SK-N-SH (cell line): Measurements from ENCODE around the gene EFCAB6.

Source experiments
- EP300 ChIP-seq, 2 experiments: IDR thresholded peaks; 2 replicates each; pipeline versions ENCODE4 v1.4.0 to v1.6.1; 2012; ENCODE audit warnings: borderline replicate concordance in 1 of 2, low read depth in 1 of 2, low read length in 1 of 2
- NFIC ChIP-seq: IDR thresholded peaks from 2 replicates; pipeline ENCODE4 v1.4.0; 2012; ENCODE audit warnings: borderline replicate concordance
- POLR2AphosphoS5 ChIP-seq: IDR thresholded peaks from 2 replicates; pipeline ENCODE4 v1.6.1; 2012; ENCODE audit warnings: low read depth, low read length
- RXRA ChIP-seq: IDR thresholded peaks from 2 replicates; pipeline ENCODE4 v1.4.0; 2012; ENCODE audit warnings: low read depth, mild to moderate bottlenecking, borderline replicate concordance
- SIN3A ChIP-seq: IDR thresholded peaks from 2 replicates; pipeline ENCODE4 v1.6.1; 2012; ENCODE audit warnings: low read depth, mild to moderate bottlenecking, low read length, moderate library complexity, borderline replicate concordance
- TCF12 ChIP-seq: IDR thresholded peaks from 2 replicates; pipeline ENCODE4 v1.4.0; 2012
- TF ChIP-seq, protein P1 (sequence below): fragments of 200-600 bp; sonication (generic); IDR thresholded peaks from 2 replicates; pipeline ENCODE4 v1.6.1; 2017; ENCODE audit warnings: antibody characterized with exemption, mild to moderate bottlenecking, moderate library complexity
- TF ChIP-seq, protein P2 (sequence below): IDR thresholded peaks from 2 replicates; pipeline ENCODE4 v1.4.0; 2012; ENCODE audit warnings: low read depth, borderline replicate concordance

DNA sequence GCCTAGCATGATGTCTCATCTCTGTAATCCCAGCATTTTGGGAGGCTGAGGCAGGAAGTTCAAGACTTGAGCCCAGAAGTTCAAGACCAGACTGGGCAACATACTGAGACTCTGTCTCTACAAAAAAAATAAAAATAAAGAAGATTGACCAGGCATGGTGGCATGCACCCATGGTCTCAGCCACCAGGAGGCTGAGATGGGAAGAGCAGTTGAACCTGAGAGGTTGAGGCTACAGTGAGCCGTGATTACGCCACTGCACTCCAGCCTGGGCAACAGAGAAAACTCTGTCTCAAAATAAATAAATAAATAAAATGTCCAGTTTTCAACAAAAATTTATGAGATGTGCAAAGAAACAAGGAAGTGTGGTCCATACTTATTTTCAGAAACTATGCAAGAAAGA is 28.3 kb downstream of the EFCAB6 start:
- TF ChIP-seq POLR2AphosphoS5: no peak
- no peak for TF ChIP-seq RXRA
- TF ChIP-seq, protein P1, sequence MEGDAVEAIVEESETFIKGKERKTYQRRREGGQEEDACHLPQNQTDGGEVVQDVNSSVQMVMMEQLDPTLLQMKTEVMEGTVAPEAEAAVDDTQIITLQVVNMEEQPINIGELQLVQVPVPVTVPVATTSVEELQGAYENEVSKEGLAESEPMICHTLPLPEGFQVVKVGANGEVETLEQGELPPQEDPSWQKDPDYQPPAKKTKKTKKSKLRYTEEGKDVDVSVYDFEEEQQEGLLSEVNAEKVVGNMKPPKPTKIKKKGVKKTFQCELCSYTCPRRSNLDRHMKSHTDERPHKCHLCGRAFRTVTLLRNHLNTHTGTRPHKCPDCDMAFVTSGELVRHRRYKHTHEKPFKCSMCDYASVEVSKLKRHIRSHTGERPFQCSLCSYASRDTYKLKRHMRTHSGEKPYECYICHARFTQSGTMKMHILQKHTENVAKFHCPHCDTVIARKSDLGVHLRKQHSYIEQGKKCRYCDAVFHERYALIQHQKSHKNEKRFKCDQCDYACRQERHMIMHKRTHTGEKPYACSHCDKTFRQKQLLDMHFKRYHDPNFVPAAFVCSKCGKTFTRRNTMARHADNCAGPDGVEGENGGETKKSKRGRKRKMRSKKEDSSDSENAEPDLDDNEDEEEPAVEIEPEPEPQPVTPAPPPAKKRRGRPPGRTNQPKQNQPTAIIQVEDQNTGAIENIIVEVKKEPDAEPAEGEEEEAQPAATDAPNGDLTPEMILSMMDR: no peak; the same call in 1 of the 2 replicates
- TF ChIP-seq TCF12: no peak
- TF ChIP-seq NFIC: no peak
- TF ChIP-seq, protein P2, sequence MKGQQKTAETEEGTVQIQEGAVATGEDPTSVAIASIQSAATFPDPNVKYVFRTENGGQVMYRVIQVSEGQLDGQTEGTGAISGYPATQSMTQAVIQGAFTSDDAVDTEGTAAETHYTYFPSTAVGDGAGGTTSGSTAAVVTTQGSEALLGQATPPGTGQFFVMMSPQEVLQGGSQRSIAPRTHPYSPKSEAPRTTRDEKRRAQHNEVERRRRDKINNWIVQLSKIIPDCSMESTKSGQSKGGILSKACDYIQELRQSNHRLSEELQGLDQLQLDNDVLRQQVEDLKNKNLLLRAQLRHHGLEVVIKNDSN: no peak
- TF ChIP-seq EP300 (IDR thresholded peaks at IDR 0.05; ENCODE audit: borderline replicate concordance in 1 of 2, low read depth in 1 of 2, low read length in 1 of 2): no peak
- no peak for TF ChIP-seq SIN3A
